Hippocampal formation (tissue), 2 donors: ENCODE measurements around the gene PTPRH.

Experiments used
- DNase-seq, 2 donors: peaks; one replicate each; lab custom pipeline; 2025; lab: John Stamatoyannopoulos, UW

Gene PTPRH

GRCh38 chr19:55246462-55247451 lies 37.5 kb upstream of the PTPRH start:
- no peak for DNase-seq

GRCh38 chr19:55245236-55245904 lies 36.1 kb upstream of the PTPRH start:
- no peak for DNase-seq

GRCh38 chr19:55244004-55244680 lies 34.8 kb upstream of the PTPRH start:
- no peak for DNase-seq

DNA sequence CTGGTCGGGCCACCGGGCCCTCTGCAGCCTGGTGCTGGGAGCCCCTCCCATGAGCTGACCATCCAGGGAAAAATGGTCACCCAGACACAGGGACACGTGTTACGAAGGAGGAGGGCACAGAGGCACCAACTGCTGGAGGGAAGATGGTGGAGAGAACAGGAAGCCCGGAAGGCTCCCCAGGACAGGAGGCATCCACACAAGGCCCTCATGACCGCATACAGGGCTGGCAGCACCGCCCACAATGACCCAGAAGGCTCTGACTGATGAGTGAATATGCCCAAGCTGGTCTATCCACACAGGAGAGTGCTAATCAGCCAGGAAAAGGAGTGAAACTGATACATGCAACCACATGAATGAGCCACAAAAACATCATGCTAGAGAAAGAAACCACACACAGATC lies 33.2 kb upstream of the PTPRH start:
- no peak for DNase-seq

DNA sequence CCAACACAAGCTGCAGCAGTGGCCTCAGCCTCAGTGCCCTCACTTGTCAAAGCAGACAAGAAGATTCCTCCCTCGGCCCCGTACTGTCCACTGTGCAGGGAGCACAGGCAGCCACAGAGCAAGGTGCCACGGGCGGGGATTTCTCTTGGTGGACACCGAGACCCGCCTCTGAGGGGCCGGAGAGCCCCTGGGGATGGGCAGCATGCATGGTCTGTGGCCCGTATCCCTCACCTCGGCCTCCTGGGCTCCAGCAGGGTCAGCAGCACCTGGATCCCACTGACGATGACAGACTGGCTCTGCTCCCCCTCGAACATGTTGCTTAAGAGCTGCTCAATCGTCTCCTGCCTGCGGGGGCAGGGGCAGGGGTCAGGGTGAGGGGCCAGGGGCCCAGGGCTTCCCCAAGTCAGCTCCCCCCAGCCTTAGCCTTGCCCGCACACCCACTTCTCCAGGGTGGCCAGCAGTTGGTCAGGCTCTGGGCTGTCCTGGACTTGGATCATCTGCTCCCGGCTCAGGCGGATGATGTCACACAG lies 32.7 kb upstream of the PTPRH start:
- no peak for DNase-seq

DNA sequence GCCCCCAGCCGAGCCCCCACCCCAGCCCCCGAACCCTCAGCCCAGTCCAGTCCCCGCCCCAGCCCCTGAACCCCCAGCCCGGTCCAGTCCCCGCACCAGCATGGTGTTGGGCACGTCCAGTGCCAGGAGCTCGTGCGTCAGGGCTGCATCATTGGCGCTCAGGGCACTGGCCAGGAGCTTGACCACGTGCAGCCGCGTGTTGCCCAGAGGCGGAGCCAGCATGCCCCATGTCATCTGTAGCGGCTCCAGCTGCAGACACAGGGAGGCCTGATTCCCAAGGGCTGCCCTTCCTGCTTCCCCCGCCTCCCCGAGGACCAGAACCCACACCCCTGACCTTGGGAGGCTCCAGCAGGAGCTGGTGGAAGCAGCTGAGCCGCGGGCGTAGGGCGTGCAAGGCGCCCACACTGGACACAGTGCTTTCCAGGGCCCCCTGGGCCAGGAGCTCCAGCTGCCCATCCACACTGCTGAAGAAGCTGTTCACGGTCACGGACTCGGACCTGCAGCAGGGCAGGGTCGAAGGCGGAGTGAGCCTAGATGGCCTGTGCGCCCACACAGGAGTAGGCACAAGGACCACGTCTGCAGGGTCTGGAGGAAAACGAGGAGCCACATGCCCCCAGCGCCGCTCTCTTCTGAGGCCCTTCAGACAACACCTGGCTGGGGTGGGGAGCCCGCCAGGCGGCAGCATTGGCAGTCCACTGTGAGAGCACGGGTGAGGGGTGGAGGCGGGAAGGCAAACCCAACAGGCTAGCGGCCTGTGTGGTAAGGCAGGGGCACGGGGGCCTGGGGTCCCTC lies 32.0 kb upstream of the PTPRH start:
- no peak for DNase-seq

GRCh38 chr19:55240713-55241020 lies 31.4 kb upstream of the PTPRH start:
- DNase-seq: no peak

- DNase-seq: no peak
Observed at GRCh38 chr19:55239004-55239403, 29.7 kb upstream of the PTPRH start.

DNA sequence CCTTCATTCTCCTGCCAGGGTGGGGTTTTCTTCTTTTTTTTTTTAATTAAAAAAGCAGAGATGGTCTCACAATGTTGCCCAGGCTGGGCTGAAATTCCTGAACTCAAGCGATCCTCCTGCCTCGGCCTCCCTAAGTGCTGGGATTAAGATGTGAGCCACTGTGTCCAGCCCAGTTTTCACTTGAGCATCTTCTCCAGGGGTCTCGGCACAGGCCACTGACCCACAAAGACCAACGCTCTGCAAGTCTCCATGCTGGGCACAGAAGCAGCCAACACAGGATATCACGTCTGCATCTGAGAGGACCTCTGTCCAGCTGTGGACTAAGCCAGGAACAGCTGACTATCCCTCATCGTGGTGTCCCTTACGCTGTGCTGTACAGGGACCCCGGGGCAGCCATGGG lies 28.7 kb upstream of the PTPRH start:
- DNase-seq: no peak

GRCh38 chr19:55232986-55233385 lies 23.7 kb upstream of the PTPRH start:
- DNase-seq: no peak

DNA sequence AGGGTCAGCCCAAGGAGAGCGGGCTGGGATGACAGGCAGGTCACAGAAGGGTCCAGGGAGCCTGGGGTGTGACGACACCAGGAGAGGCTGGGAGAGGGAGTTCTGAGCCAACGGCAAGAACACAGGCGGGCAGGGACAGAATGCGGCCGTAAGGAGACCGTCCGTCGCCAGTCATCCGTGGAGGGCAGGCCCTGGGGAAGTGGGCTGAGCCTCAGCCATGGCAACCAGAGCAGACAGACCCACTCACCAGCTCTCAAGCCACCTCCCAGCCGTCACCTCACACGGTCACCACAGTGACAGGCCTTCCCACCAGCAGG lies 22.9 kb upstream of the PTPRH start:
- DNase-seq: no peak

DNA sequence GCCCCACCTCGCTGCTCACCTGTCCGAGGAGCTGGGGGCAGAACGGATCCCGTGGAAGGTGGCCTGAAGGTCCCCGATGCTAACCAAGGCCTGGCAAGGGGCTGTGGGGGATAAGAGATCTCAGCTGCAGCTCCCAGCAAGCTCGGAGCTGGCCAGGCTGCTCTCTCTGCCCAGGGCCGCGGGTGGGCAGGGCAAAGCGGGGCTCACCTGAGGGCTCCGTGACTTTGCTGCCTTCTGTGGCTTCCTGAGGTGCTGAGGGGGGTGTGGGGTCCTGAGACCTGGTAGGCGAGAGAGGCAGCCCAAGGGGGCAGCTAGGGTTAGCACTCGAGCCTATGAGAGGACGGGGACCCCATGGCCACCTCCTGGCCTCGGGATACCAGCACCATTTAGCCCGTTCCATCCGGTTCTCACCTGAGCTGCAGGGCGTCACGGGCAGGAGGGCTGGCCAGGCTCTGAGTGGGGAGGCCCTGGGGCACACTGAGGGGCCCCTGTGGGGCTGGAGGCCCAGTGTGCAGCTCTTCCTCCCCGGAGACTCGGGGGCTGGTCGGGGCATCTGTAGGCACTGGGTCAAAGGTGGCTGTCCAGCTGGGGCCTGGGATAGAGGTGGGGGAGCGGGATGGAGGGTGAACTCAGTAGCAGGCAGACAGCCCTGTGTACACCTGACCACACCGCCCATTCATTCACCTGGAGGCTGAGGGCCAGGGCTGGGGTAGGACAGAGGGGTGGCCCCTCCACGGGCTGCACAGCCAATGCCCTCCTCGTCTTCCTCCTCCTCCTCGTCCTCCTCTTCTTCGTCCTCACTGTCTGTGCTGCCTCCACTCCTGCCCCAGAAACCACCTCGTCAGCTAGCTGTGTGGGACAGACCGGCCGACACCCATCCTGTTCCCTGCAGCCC lies 22.3 kb upstream of the PTPRH start:
- DNase-seq: no peak

DNA sequence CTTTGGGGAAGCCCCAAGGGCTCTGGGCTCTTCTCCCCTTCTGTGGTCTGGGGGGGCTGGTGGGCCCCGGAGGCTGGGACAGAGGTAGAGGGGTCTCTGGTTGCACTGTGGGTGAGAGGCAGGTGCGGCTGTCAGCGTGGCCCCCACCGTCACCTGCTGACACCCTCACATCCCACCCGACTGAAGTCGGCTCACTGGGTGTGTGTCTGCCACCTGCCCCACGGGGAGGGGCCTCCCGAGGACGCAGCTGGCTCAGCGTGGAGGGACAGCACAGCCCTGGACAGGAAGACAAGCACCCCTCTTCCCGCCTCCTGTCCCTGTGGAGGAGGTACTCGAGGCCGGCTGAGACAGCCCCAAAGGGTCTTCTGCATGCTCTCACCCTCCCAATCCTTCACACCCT lies 21.5 kb upstream of the PTPRH start:
- no peak for DNase-seq

DNA sequence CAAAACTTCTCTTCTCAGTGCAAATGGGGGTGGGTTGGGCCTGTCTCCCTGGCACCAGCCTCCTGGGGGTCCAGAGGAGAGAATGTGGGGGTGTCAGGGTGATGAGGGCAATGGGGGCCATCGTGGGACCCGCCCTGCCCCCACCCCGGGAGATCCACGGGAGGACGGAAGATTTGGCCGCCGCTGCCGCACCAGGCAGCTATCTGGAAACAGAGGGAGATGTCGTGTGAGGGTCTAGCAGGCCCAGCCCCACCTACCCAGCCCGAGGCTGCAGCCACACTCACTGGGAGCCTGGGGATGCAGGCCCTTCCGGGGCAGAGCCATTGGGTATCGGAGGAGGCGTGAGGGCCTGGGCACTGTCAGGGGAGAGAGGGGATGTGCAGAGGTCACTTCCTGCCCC lies 21.0 kb upstream of the PTPRH start:
- DNase-seq: no peak

DNA sequence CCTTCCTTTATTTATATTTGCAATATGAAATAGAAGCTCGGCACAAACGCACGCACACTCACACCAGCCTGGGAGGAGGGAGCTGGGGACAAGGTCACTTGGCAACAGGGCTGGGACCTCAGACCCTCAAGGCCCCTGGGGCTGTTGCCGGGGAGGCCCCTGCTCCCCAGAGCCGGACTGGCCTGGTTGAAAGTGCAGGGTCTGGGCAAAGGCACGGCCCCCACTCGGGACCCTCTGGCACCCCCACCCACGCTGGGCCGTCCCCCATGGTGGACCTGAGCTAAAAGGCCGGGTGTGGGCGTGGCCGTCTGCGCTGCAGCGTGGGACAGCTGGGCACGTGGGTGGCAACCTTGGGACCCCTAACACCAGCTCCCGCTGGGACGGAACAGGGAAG lies 20.5 kb upstream of the PTPRH start:
- no peak for DNase-seq

GRCh38 chr19:55229145-55229788 lies 20.0 kb upstream of the PTPRH start:
- no peak for DNase-seq

- no peak for DNase-seq
Observed at GRCh38 chr19:55228403-55229031, 19.2 kb upstream of the PTPRH start, which contains the start of gene TMEM86B. Gene TMEM86B, minus strand, starts transcription at chr19:55228763. Its CDS starts 22 bp downstream, at chr19:55228741.

DNA sequence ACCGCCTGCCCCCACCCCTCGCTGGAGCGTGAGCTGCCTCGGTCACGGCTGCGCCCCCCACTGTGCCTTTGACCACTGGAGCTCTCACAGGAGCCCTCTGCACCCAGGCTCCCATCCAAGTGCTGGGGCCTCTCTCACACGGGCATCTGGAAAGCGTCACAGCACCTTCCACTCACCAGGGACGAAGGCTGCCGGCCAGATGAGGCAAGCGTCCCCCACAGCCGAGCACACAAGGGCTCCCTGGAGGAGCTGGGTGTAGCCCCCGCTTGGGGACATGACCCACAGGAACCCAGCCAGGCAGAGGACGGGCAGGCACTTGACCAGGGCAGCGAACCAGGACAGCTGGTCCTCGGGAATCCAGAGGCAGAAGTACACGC lies 18.7 kb upstream of the PTPRH start:
- no peak for DNase-seq

GRCh38 chr19:55227241-55228014 lies 18.1 kb upstream of the PTPRH start:
- DNase-seq: no peak
